ENCODE results near the gene STAB1. TPM values are rescaled to one million over a fixed set of nuclear protein-coding genes. Genes with fewer than 3 reads are reported as not detected.

STAB1 gene
- total and polyA plus RNA-seq, 2 of the 13 experiments (the other 11 are each of a cell fraction or from before 2014, with no cell fraction given): 0.09 to 0.34 TPM

DNA sequence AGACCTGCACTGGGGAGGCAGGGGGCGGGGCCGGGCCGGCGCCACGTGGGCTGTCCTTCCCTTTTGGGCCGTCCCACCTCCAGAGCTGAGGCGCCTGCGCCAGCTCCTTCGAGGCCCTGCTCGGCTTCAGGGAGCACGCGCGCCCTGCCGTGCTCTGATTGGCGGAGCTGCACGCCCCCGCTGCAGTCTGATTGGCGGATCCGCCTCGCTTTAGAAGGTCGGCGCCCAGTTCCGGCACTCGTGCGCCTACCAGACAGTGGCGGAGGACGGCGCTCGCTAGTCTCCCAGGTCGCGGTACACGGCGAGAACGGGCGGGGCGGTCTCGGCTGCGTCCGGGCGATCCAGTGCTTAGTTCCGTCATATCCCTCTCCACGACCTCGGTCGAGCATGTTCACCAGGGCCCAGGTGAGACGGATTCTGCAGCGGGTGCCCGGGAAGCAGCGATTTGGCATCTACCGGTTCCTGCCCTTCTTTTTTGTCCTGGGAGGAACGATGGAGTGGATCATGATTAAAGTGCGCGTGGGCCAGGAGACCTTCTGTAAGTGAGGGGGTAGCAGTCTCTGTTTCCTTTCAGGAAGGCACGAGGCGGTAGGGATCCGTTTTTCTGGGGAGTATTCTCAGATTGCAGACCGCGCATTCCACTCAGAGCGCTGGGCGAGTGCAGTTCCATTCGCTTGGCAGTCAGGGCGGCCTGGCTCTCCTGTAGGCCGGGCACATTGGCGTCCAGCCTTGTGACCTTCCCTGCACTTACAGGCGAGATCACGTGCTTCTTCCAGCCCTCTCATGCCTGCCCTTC is 41.4 kb downstream of the STAB1 start, which contains the start of gene UQCC5 (continued):
- TF ChIP-seq, protein P1, sequence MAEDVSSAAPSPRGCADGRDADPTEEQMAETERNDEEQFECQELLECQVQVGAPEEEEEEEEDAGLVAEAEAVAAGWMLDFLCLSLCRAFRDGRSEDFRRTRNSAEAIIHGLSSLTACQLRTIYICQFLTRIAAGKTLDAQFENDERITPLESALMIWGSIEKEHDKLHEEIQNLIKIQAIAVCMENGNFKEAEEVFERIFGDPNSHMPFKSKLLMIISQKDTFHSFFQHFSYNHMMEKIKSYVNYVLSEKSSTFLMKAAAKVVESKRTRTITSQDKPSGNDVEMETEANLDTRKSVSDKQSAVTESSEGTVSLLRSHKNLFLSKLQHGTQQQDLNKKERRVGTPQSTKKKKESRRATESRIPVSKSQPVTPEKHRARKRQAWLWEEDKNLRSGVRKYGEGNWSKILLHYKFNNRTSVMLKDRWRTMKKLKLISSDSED (CRISPR knock-in tag; IDR thresholded peaks at IDR 0.05): no peak
- TF ChIP-seq DR1 (CRISPR knock-in tag; IDR thresholded peaks at IDR 0.05) (peak; percentile 96), ZNF549 (CRISPR knock-in tag; IDR thresholded peaks at IDR 0.05) (no peak), ZNF33A (CRISPR knock-in tag; IDR thresholded peaks at IDR 0.05; ENCODE audit: borderline replicate concordance) (no peak), HOXD1 (CRISPR knock-in tag; IDR thresholded peaks at IDR 0.05) (peak; percentile 46; the same call in 1 of the 2 replicates), ZNF230 (CRISPR knock-in tag; IDR thresholded peaks at IDR 0.05) (peak; percentile 74), SPEN (CRISPR knock-in tag; IDR thresholded peaks at IDR 0.05; ENCODE audit: low read depth) (peak; percentile 79), NR2F2 (IDR thresholded peaks at IDR 0.05; ENCODE audit: borderline replicate concordance, low read depth) (no peak; the same call in 1 of the 2 replicates), ZNF34 (CRISPR knock-in tag; IDR thresholded peaks at IDR 0.05; ENCODE audit: borderline replicate concordance) (0 out of 2 replicates have a peak, but pooled peaks have one; percentile 71), RFXANK (CRISPR knock-in tag; IDR thresholded peaks at IDR 0.05) (no peak), ZNF510 (CRISPR knock-in tag; IDR thresholded peaks at IDR 0.05; ENCODE audit: low read depth) (peak; percentile 92), IRF2 (CRISPR knock-in tag; IDR thresholded peaks at IDR 0.05) (peak; percentile 73), PHF5A (CRISPR knock-in tag; IDR thresholded peaks at IDR 0.05; ENCODE audit: low read depth, unreplicated experiment) (peak; percentile 13), ZNF629 (CRISPR knock-in tag; conservative IDR thresholded peaks at IDR 0.05) (no peak), KLF11 (CRISPR knock-in tag; IDR thresholded peaks at IDR 0.05) (peak; percentile 89), TBP (CRISPR knock-in tag; IDR thresholded peaks at IDR 0.05) (no peak), NPAS2 (CRISPR knock-in tag; IDR thresholded peaks at IDR 0.05; ENCODE audit: borderline replicate concordance) (no peak), ZNF12 (CRISPR knock-in tag; IDR thresholded peaks at IDR 0.05) (no peak)
- TF ChIP-seq, protein P2, sequence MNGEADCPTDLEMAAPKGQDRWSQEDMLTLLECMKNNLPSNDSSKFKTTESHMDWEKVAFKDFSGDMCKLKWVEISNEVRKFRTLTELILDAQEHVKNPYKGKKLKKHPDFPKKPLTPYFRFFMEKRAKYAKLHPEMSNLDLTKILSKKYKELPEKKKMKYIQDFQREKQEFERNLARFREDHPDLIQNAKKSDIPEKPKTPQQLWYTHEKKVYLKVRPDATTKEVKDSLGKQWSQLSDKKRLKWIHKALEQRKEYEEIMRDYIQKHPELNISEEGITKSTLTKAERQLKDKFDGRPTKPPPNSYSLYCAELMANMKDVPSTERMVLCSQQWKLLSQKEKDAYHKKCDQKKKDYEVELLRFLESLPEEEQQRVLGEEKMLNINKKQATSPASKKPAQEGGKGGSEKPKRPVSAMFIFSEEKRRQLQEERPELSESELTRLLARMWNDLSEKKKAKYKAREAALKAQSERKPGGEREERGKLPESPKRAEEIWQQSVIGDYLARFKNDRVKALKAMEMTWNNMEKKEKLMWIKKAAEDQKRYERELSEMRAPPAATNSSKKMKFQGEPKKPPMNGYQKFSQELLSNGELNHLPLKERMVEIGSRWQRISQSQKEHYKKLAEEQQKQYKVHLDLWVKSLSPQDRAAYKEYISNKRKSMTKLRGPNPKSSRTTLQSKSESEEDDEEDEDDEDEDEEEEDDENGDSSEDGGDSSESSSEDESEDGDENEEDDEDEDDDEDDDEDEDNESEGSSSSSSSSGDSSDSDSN (CRISPR knock-in tag; IDR thresholded peaks at IDR 0.05): peak; percentile 96
- TF ChIP-seq, protein P3, sequence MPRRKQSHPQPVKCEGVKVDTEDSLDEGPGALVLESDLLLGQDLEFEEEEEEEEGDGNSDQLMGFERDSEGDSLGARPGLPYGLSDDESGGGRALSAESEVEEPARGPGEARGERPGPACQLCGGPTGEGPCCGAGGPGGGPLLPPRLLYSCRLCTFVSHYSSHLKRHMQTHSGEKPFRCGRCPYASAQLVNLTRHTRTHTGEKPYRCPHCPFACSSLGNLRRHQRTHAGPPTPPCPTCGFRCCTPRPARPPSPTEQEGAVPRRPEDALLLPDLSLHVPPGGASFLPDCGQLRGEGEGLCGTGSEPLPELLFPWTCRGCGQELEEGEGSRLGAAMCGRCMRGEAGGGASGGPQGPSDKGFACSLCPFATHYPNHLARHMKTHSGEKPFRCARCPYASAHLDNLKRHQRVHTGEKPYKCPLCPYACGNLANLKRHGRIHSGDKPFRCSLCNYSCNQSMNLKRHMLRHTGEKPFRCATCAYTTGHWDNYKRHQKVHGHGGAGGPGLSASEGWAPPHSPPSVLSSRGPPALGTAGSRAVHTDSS (CRISPR knock-in tag; conservative IDR thresholded peaks at IDR 0.05): no peak
- TF ChIP-seq, protein P4, sequence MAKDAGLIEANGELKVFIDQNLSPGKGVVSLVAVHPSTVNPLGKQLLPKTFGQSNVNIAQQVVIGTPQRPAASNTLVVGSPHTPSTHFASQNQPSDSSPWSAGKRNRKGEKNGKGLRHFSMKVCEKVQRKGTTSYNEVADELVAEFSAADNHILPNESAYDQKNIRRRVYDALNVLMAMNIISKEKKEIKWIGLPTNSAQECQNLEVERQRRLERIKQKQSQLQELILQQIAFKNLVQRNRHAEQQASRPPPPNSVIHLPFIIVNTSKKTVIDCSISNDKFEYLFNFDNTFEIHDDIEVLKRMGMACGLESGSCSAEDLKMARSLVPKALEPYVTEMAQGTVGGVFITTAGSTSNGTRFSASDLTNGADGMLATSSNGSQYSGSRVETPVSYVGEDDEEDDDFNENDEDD (CRISPR knock-in tag; IDR thresholded peaks at IDR 0.05; ENCODE audit: borderline replicate concordance): peak; percentile 86
- TF ChIP-seq, protein P5, sequence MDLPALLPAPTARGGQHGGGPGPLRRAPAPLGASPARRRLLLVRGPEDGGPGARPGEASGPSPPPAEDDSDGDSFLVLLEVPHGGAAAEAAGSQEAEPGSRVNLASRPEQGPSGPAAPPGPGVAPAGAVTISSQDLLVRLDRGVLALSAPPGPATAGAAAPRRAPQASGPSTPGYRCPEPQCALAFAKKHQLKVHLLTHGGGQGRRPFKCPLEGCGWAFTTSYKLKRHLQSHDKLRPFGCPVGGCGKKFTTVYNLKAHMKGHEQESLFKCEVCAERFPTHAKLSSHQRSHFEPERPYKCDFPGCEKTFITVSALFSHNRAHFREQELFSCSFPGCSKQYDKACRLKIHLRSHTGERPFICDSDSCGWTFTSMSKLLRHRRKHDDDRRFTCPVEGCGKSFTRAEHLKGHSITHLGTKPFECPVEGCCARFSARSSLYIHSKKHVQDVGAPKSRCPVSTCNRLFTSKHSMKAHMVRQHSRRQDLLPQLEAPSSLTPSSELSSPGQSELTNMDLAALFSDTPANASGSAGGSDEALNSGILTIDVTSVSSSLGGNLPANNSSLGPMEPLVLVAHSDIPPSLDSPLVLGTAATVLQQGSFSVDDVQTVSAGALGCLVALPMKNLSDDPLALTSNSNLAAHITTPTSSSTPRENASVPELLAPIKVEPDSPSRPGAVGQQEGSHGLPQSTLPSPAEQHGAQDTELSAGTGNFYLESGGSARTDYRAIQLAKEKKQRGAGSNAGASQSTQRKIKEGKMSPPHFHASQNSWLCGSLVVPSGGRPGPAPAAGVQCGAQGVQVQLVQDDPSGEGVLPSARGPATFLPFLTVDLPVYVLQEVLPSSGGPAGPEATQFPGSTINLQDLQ (CRISPR knock-in tag; IDR thresholded peaks at IDR 0.05): no peak; the same call in 1 of the 2 replicates

All from HepG2 (cell line).